K562 (cell line): Measurements from ENCODE around the gene SAMD11. TPM values are rescaled to one million over a fixed set of nuclear protein-coding genes. Genes with fewer than 3 reads are reported as not detected.

Experiments used
- ATF1 ChIP-seq, 2 experiments: fragments of 450-650 bp in 1 of 2; IDR thresholded peaks; 2 replicates each; pipeline ENCODE4 v1.6.1; 2016; ENCODE audit warnings: missing compliant biosample characterization in 1 of 2, missing genetic modification characterization in 1 of 2
- BRF1 ChIP-seq: IDR thresholded peaks from 3 replicates; pipeline ENCODE4 v1.6.1; 2011; ENCODE audit warnings: borderline replicate concordance, mild to moderate bottlenecking; ENCODE audit not compliant: insufficient read length; ENCODE audit errors: extremely low read depth
- DACH1 ChIP-seq: fragments of 450-650 bp; IDR thresholded peaks from 2 replicates; pipeline ENCODE4 v1.6.1; 2018; ENCODE audit not compliant: partially characterized antibody
- KLF16 ChIP-seq: IDR thresholded peaks from 2 replicates; pipeline ENCODE4 v1.6.1; 2016; ENCODE audit warnings: antibody characterized with exemption
- MAFF ChIP-seq: IDR thresholded peaks from 2 replicates; pipeline ENCODE4 v1.6.1; 2012; ENCODE audit warnings: low read length, improper control_type of control experiment
- MAZ ChIP-seq, 2 experiments: fragments of 450-650 bp in 1 of 2; sonication (generic) in 1 of 2; formaldehyde crosslinking; IDR thresholded peaks in 1 of 2; conservative IDR thresholded peaks in 1 of 2; 2 replicates each; pipeline versions ENCODE4 v1.4.0 to v1.5.0; 2020; ENCODE audit warnings: mild to moderate bottlenecking in 1 of 2, missing genetic modification reagents in 1 of 2
- MCM2 ChIP-seq: fragments of 450-650 bp; IDR thresholded peaks from 2 replicates; pipeline ENCODE4 v1.6.1; 2017; ENCODE audit warnings: low read depth, mild to moderate bottlenecking
- NCOR1 ChIP-seq: fragments of 450-650 bp; IDR thresholded peaks from 2 replicates; pipeline ENCODE4 v1.6.1; 2016; ENCODE audit warnings: mild to moderate bottlenecking, moderate library complexity
- NFE2 ChIP-seq: IDR thresholded peaks from 2 replicates; pipeline ENCODE4 v1.6.1; 2014; ENCODE audit warnings: antibody characterized with exemption, low read depth
- RBM34 ChIP-seq: fragments of 200-400 bp; formaldehyde crosslinking; IDR thresholded peaks from 2 replicates; pipeline ENCODE4 v1.6.1; 2018; ENCODE audit warnings: low read length, borderline replicate concordance; ENCODE audit not compliant: insufficient read depth
- RHOXF2B ChIP-seq: fragments of 250-450 bp; sonication (Bioruptor Pico); conservative IDR thresholded peaks from 2 replicates; pipeline ENCODE4 v1.5.1; 2021
- SNAPC5 ChIP-seq: fragments of 250-450 bp; sonication (Bioruptor Pico); IDR thresholded peaks from 2 replicates; pipeline ENCODE4 v1.8.0; 2021; ENCODE audit warnings: moderate library complexity, mild to moderate bottlenecking, inconsistent platforms
- TGIF2 ChIP-seq: sonication (generic); formaldehyde crosslinking; IDR thresholded peaks from 2 replicates; pipeline ENCODE4 v1.8.1; 2022; ENCODE audit warnings: mild to moderate bottlenecking, missing genetic modification reagents, moderate library complexity
- XRCC4 ChIP-seq: IDR thresholded peaks from one replicate; pipeline ENCODE4 v1.6.1; 2011; ENCODE audit not compliant: insufficient read depth, insufficient read length; ENCODE audit errors: extremely low read depth
- ZBTB1 ChIP-seq: sonication (generic); formaldehyde crosslinking; IDR thresholded peaks from 2 replicates; pipeline ENCODE4 v1.8.1; 2023; ENCODE audit warnings: missing genetic modification reagents, low read depth, mild to moderate bottlenecking, borderline replicate concordance
- ZBTB43 ChIP-seq: sonication (generic); formaldehyde crosslinking; IDR thresholded peaks from 2 replicates; pipeline ENCODE4 v1.8.0; 2023; ENCODE audit warnings: mild to moderate bottlenecking, missing genetic modification reagents
- ZNF212 ChIP-seq: fragments of 450-650 bp; formaldehyde crosslinking; IDR thresholded peaks from 2 replicates; pipeline ENCODE4 v1.4.0; 2020; ENCODE audit warnings: mild to moderate bottlenecking
- ZNF239 ChIP-seq: fragments of 250-450 bp; sonication (Bioruptor Pico); IDR thresholded peaks from 2 replicates; pipeline ENCODE4 v1.4.0; 2020; ENCODE audit warnings: mild to moderate bottlenecking
- ZNF609 ChIP-seq: sonication (generic); formaldehyde crosslinking; IDR thresholded peaks from 2 replicates; pipeline ENCODE4 v1.8.1; 2023; ENCODE audit warnings: missing genetic modification reagents, mild to moderate bottlenecking, borderline replicate concordance
- ZNF655 ChIP-seq: fragments of 250-450 bp; sonication (Bioruptor Pico); IDR thresholded peaks from 2 replicates; pipeline ENCODE4 v1.5.0; 2021
- ZNF766 ChIP-seq: fragments of 200-800 bp; sonication (Bioruptor generic); conservative IDR thresholded peaks from 2 replicates; pipeline ENCODE4 v1.6.1; 2016; ENCODE audit warnings: missing genetic modification characterization, missing compliant biosample characterization
- polyA plus RNA-seq, 8 experiments: library from polyadenylated mRNA; depleted of rRNA in 4 of 8; stranded (reverse) in 5 of 8; unstranded in 3 of 8; fragments of >200 nt; fragmentation: Nextera tagmentation in 2 of 8; fragmentation: Illumina TruSeq in 1 of 8; extraction: Ambion mirVana in 2 of 8; extraction: Trizol in 1 of 8; gene quantifications; 2 replicates each; pipeline versions ENCODE4 v1.2.1 to v1.2.3, GENCODE V29; 2011 to 2014; ENCODE audit warnings: inconsistent platforms in 1 of 8, missing spikeins in 1 of 8
- total RNA-seq, 7 experiments: library from RNA; depleted of rRNA in 6 of 7; stranded (reverse); fragments of >200 nt in 6 of 7; fragmentation: Illumina TruSeq in 2 of 7; extraction: Trizol in 2 of 7; gene quantifications; 2 replicates each; pipeline versions ENCODE4 v1.2.1 to v1.2.3, GENCODE V29; 2011 to 2021; ENCODE audit warnings: low replicate concordance in 1 of 7

The SAMD11 gene
- total and polyA plus RNA-seq, 9 of the 15 experiments (the other 6 are each of a cell fraction or from before 2014, with no cell fraction given): 0.07 to 0.82 (median 0.11) TPM; not detected in 2

GRCh38 chr1:940107-941014 is 16.6 kb downstream of the SAMD11 start (continued):
- no peak for TF ChIP-seq ZNF655 (CRISPR knock-in tag)
- no peak for TF ChIP-seq RBM34
- TF ChIP-seq NFE2: no peak
- TF ChIP-seq MAZ (CRISPR knock-in tag; conservative IDR thresholded peaks at IDR 0.05 in 1 of 2, IDR thresholded peaks at IDR 0.05 in 1 of 2): peak in 1 of 2 experiments; percentile 39; a peak in 3 of 4 replicates
- no peak for TF ChIP-seq XRCC4
- TF ChIP-seq MCM2: no peak
- TF ChIP-seq ZNF609 (CRISPR knock-in tag): no peak
- no peak for TF ChIP-seq ZNF212 (CRISPR knock-in tag)
- no peak for TF ChIP-seq ATF1 (CRISPR knock-in tag; IDR thresholded peaks at IDR 0.05)
- no peak for TF ChIP-seq ATF1 (tag; IDR thresholded peaks at IDR 0.05)
- TF ChIP-seq BRF1: no peak
- TF ChIP-seq NCOR1: no peak
- TF ChIP-seq KLF16: no peak
- no peak for TF ChIP-seq ZNF766 (CRISPR knock-in tag)
- TF ChIP-seq ZBTB43 (CRISPR knock-in tag): no peak
- TF ChIP-seq TGIF2 (CRISPR knock-in tag): no peak
- no peak for TF ChIP-seq DACH1
- TF ChIP-seq ZNF239 (CRISPR knock-in tag): no peak
- no peak for TF ChIP-seq MAFF
- no peak for TF ChIP-seq RHOXF2B
- no peak; the same call in 1 of the 2 replicates for TF ChIP-seq ZBTB1
- TF ChIP-seq SNAPC5 (CRISPR knock-in tag): no peak
